Measurements from ENCODE around the gene ARHGAP4.

The ARHGAP4 gene

DNA sequence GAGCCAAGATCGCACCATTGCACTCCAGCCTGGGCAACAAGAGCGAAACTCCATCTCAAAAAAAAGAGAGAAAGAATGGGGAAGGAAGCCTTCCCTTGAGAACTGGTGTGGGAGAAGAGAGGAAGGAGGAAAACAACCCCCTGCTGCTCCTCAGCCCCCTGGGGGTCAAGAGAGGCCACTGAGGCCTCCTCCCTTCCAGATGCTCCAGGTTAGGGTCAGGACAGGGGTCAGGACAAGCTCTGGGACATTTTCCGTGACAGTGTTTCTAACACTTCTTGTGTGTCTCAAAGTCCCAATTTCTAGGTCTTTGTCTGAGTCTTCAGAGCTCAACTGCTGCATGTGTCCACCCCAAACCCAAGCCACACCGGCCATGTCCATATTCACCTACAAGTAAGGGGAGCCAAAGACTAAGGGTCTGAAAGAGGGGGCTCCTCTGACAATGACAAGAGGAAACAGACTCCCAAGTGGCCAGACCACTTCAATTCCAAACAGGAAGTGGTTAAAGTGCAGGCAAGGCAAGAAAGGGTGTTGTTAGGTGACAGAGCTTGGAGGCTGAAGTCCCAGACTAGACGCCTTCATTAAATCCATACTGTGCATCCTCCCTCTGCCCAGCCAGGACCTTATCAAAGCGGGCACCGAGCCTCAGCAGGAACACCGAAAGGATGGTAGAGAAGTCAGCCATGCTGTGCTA is 48.3 kb downstream of the ARHGAP4 start:
- DNase-seq = no peak

- DNase-seq = no peak
Observed at GRCh38 chrX:153876112-153876491, 50.0 kb downstream of the ARHGAP4 start.

- DNase-seq = peak; percentile 81
Observed at GRCh38 chrX:153875391-153876111, 50.5 kb downstream of the ARHGAP4 start.

GRCh38 chrX:153874366-153875125 is 51.5 kb downstream of the ARHGAP4 start:
- DNase-seq = no peak

GRCh38 chrX:153874085-153874365 is 52.0 kb downstream of the ARHGAP4 start:
- DNase-seq = no peak

DNA sequence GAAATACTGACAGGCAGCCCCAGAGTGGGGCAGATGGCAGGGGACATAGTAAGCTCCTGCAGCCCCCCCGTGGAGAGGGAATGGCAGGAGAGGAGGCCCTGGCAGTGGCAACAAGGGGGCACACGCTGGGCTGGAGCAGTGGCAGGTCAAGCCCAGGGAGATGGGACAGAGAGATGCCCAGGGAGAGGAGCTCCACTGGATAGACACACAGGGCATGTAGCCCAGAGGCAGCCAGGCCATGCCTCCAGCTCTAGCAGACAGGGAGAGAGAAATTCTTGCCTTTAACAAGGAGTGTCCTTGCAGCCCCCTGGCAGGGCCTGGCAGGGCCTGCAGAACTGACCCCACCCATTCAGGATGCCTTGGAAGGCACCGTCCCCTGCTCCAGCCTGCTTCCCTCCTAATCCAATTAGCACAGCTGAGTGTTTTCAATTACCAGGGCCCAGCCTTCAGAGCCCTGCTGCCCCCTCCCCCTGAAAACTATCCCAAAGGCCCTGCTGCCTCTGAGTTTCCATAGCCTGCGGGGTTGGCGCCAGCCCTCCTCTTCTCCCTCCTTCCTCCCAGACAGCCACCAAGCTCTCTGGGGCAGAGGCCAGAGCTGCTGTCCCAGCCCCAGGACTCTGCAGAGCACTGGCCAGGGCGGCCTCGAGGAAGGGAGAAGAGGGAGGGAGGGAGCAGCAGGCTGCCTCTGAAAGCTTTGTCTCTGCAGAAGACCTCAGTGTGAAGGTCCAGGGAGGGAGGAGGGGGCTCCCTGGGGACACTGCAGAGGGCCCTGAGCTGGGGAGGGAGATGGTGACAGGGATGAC is 52.6 kb downstream of the ARHGAP4 start:
- no peak for DNase-seq

GRCh38 chrX:153871946-153872878 is 53.9 kb downstream of the ARHGAP4 start:
- DNase-seq = no peak

DNA sequence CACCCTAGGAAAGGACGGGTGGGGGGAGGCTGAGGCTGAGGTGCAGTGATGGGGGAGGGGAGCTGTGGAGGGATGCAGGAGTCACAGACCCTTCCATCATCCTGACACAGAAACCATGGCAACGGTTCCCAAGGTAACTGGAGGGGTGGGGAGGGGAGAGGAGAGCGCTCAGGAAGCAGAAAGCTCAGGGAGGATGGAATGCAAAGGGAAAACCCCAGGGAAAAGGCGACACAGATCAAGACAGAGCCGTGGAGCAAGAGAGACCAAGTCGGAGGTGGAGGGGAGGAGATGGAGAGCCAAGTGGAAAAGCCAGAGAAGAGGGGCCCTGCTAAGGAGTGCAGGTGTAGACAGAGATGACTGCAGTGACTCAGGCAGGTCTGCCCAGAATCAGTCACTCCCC is 54.6 kb downstream of the ARHGAP4 start:
- no peak for DNase-seq

GRCh38 chrX:153870791-153871360 is 55.2 kb downstream of the ARHGAP4 start:
- no peak for DNase-seq

GRCh38 chrX:153870288-153870690 is 55.8 kb downstream of the ARHGAP4 start:
- no peak for DNase-seq

DNA sequence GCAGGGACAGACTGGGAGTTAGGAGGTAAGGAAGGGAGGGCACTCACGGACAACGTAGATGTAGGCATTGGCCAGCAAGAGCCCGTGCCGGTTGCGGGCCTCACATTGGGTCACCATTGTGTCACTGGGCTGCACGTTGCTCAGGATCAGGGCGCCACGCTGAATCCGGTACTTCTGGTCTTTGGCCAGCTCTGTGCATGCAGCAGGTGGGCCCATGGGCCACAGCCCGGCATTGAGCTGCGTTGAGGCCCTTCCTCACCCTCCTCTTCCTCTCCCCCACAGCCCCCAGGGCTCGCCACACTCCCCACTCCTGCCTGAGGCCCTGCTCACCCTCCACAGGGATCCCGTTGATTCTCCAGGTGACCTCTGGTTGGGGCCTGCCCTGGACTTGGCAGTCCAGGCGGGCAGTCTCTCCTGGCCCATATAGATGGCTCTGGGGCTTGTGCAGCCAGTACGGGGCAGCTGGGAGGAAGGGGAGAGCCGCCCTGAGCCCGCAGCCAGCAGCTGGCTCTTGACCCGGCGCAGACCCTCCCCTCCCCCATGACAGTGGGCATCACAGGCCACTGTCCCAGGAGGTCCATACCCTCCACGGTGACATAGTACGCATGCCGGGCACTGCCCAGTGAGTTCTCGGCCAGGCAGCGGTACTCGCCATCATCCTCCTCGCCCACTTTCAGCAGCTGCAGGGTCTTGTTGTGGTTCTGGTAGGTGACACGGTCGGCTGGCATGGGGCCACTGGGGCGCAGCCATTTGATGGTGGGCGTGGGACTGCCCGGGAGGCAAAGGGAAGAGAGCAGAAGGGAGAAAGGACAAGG is 56.4 kb downstream of the ARHGAP4 start:
- DNase-seq = no peak

- no peak for DNase-seq
Observed at GRCh38 chrX:153868576-153869472, 57.2 kb downstream of the ARHGAP4 start.

- no peak for DNase-seq
Observed at GRCh38 chrX:153867671-153868070, 58.4 kb downstream of the ARHGAP4 start.

GRCh38 chrX:153867139-153867538 is 58.9 kb downstream of the ARHGAP4 start:
- no peak for DNase-seq

GRCh38 chrX:153866302-153867019 is 59.6 kb downstream of the ARHGAP4 start:
- DNase-seq = no peak

GRCh38 chrX:153865685-153866084 is 60.4 kb downstream of the ARHGAP4 start:
- DNase-seq = no peak

GRCh38 chrX:153865321-153865580 is 60.8 kb downstream of the ARHGAP4 start:
- DNase-seq = no peak

DNA sequence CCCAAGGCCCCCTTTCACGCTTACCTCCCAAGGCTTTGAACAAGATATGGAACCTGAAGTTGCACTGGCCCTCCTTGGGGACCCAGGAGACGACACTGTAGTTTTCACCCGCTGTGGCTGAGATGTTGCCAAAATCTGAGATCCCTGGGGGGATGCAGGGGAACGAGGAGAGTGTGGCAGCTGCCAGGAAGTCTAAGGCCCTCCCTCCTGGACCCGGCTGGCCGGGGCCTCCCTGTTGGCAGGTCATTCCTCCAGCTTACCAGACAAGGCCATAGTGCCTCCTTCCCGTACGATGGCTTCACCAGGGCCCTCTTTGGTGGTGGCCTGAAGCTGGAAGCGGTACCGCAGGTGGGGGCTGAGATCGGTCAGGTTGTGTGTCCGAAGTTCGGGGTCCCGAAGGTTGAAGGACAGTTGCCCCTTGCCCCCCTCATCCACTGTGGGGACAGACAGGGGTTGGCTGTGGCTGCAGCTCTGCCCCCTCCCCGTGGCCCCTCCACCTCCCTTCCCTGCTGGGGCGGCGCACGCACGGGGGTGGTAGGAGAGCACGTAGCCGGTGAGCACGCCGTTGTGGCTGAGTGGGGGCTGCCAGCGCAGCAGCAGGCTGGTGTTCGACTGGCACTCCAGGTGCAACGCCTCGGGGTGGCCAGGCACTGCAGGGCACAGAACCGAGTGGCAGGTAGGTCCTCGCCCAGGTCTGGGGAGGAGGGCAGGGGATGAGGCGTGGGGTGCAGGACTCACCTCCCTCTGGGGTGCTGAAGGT is 61.3 kb downstream of the ARHGAP4 start:
- no peak for DNase-seq

DNA sequence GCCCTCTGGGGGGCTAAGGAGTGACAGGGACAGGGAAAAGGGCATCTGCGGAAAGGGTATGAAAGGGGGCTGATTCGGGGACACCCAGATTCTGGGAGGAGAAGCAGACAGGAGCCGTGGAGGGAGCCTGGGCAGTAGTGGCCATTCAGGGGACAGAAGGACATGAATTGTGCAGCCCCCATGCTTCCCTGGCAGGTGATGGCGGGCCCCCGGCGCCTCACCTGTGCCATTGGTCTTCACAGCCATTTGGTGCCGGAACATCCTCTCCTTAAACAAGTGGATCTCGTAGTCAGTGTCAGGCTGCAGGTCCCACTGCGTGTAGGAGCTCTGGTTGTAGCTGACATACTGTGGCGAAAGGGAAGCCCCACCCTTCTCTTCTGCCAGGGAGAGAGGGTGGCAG is 62.0 kb downstream of the ARHGAP4 start:
- DNase-seq = no peak
